Neural progenitor cell (in vitro differentiated cells): Measurements from ENCODE around the gene TLR5. TPM values are rescaled to one million over a fixed set of nuclear protein-coding genes. Genes with fewer than 3 reads are reported as not detected.
A peak's percentile ranks its signal among the peaks of the same experiment; 100 is the strongest.

Experiments
- DNase-seq: peaks from one replicate; pipeline ENCODE4 v3.0.0-alpha.2; 2016; ENCODE audit warnings: low spot score
- H2AFZ ChIP-seq: fragments of 200-600 bp; sonication (generic); replicated peaks from 2 replicates; pipeline ENCODE4 v1.6.1; 2016; ENCODE audit warnings: antibody characterized with exemption
- H3F3A ChIP-seq: fragments of 200-600 bp; sonication (generic); 2 replicates; pipeline ENCODE4 v1.6.1; 2016; ENCODE audit warnings: antibody characterized with exemption, low read depth
- H3K27ac ChIP-seq: fragments of 200-600 bp; sonication (generic); 2 replicates; pipeline ENCODE4 v1.5.1; 2016; ENCODE audit warnings: mild to moderate bottlenecking
- H3K27me3 ChIP-seq: fragments of 200-600 bp; sonication (generic); 2 replicates; pipeline ENCODE4 v1.6.1; 2016; ENCODE audit warnings: mild to moderate bottlenecking, moderate library complexity
- H3K36me3 ChIP-seq: fragments of 200-600 bp; sonication (generic); 2 replicates; pipeline ENCODE4 v1.5.1; 2016
- H3K4me1 ChIP-seq: fragments of 200-600 bp; sonication (generic); 2 replicates; pipeline ENCODE4 v1.6.1; 2016; ENCODE audit warnings: mixed run types
- H3K4me2 ChIP-seq: fragments of 200-600 bp; sonication (generic); 2 replicates; pipeline ENCODE4 v1.6.1; 2016
- H3K4me3 ChIP-seq: fragments of 200-600 bp; sonication (generic); 2 replicates; pipeline ENCODE4 v1.5.1; 2016
- H3K79me2 ChIP-seq: fragments of 200-600 bp; sonication (generic); 2 replicates; pipeline ENCODE4 v1.6.1; 2016; ENCODE audit warnings: low read depth
- H3K9ac ChIP-seq: fragments of 200-600 bp; sonication (generic); 2 replicates; pipeline ENCODE4 v1.6.1; 2016
- H3K9me3 ChIP-seq: fragments of 200-600 bp; sonication (generic); 2 replicates; pipeline ENCODE4 v1.5.1; 2016; ENCODE audit warnings: low read depth
- H4K20me1 ChIP-seq: fragments of 200-600 bp; sonication (generic); 2 replicates; pipeline ENCODE4 v1.6.1; 2016; ENCODE audit warnings: low read depth
- H3K27ac Mint-ChIP-seq: 3 replicates; pipeline ENCODE4 v1.8.0; 2021; ENCODE audit warnings: mixed read lengths
- H3K27me3 Mint-ChIP-seq: 2 replicates; pipeline ENCODE4 v1.8.0; 2022; ENCODE audit warnings: low read depth, mild to moderate bottlenecking, inconsistent platforms, moderate library complexity, mixed read lengths; ENCODE audit not compliant: insufficient read depth
- H3K36me3 Mint-ChIP-seq: 3 replicates; pipeline ENCODE4 v1.8.0; 2021; ENCODE audit warnings: mixed read lengths
- H3K4me1 Mint-ChIP-seq: 3 replicates; pipeline ENCODE4 v1.8.0; 2021; ENCODE audit warnings: mixed read lengths
- H3K4me3 Mint-ChIP-seq: 3 replicates; pipeline ENCODE4 v1.8.0; 2021; ENCODE audit warnings: mild to moderate bottlenecking, moderate library complexity, mixed read lengths
- H3K9me3 Mint-ChIP-seq: 3 replicates; pipeline ENCODE4 v1.8.0; 2020; ENCODE audit warnings: mixed read lengths
- CTCF ChIP-seq: fragments of 200-600 bp; sonication (generic); IDR thresholded peaks from 2 replicates; pipeline ENCODE4 v1.5.1; 2017; ENCODE audit warnings: antibody characterized with exemption, mild to moderate bottlenecking
- EZH2 ChIP-seq: fragments of 200-600 bp; sonication (generic); IDR thresholded peaks from 2 replicates; pipeline ENCODE4 v1.6.1; 2017; ENCODE audit warnings: antibody characterized with exemption, mild to moderate bottlenecking, moderate library complexity
- EZH2phosphoT487 ChIP-seq: fragments of 200-600 bp; sonication (generic); IDR thresholded peaks from 2 replicates; pipeline ENCODE4 v1.6.1; 2017; ENCODE audit warnings: antibody characterized with exemption
- total RNA-seq: library from RNA; depleted of rRNA; stranded (reverse); fragments of >200 nt; gene quantifications from 2 replicates; pipeline ENCODE4 v1.2.3, GENCODE V29; 2015; ENCODE audit warnings: low replicate concordance

TLR5 gene
- total RNA-seq, 1 donor from 2014 or later: 0.30 TPM

GRCh38 chr1:223110952-223111351 is 32.1 kb downstream of the TLR5 start:
- H3K79me2 ChIP-seq: no peaks in the 10 kb centered on the region
- H3K9ac ChIP-seq: no peak overlapping the region
- H3K9me3 ChIP-seq: no peaks in the 10 kb centered on the region
- no peak overlapping the region for H2AFZ ChIP-seq
- no peak overlapping the region for H3K27ac ChIP-seq
- peaks cover 6% of the 10 kb centered on the region for H3K27me3 Mint-ChIP-seq
- no peak overlapping the region for H3K4me3 ChIP-seq
- no peaks in the 10 kb centered on the region for H3K9me3 Mint-ChIP-seq
- H3K27me3 ChIP-seq: no peaks in the 10 kb centered on the region
- no peak overlapping the region for H3K4me2 ChIP-seq
- H3K4me3 Mint-ChIP-seq: no peak overlapping the region
- no peaks in the 10 kb centered on the region for H3K4me1 ChIP-seq
- H3K4me1 Mint-ChIP-seq: peaks cover 8% of the 10 kb centered on the region
- H4K20me1 ChIP-seq: no peaks in the 10 kb centered on the region
- TF ChIP-seq CTCF: no peak
- TF ChIP-seq EZH2phosphoT487: no peak
- no peak for TF ChIP-seq EZH2
- H3K27ac Mint-ChIP-seq: no peak overlapping the region
- no peaks in the 10 kb centered on the region for H3F3A ChIP-seq
- no peak for DNase-seq
- H3K36me3 ChIP-seq: no peaks in the 10 kb centered on the region
- no peaks in the 10 kb centered on the region for H3K36me3 Mint-ChIP-seq

- Mint-ChIP-seq H3K27me3 (peaks cover 6% of the 10 kb centered on the region), H3K27ac (no peak overlapping the region), H3K9me3 (no peaks in the 10 kb centered on the region), H3K4me3 (no peak overlapping the region), H3K36me3 (no peaks in the 10 kb centered on the region), H3K4me1 (peaks cover 8% of the 10 kb centered on the region)
- no peaks in the 10 kb centered on the region for H3F3A ChIP-seq
- no peaks in the 10 kb centered on the region for H3K4me1 ChIP-seq
- H3K9me3 ChIP-seq: no peaks in the 10 kb centered on the region
- no peaks in the 10 kb centered on the region for H3K79me2 ChIP-seq
- H3K36me3 ChIP-seq: no peaks in the 10 kb centered on the region
- no peaks in the 10 kb centered on the region for H4K20me1 ChIP-seq
- H2AFZ ChIP-seq: no peak overlapping the region
- no peak overlapping the region for H3K4me3 ChIP-seq
- no peak overlapping the region for H3K4me2 ChIP-seq
- no peak for TF ChIP-seq CTCF
- TF ChIP-seq EZH2phosphoT487: no peak
- no peak for TF ChIP-seq EZH2
- H3K27ac ChIP-seq: no peak overlapping the region
- no peak overlapping the region for H3K9ac ChIP-seq
- no peaks in the 10 kb centered on the region for H3K27me3 ChIP-seq
- no peak for DNase-seq
Measured at GRCh38 chr1:223109581-223110026, 33.4 kb downstream of the TLR5 start.

GRCh38 chr1:223106856-223107255 is 36.2 kb downstream of the TLR5 start:
- TF ChIP-seq CTCF: no peak
- no peak for TF ChIP-seq EZH2
- TF ChIP-seq EZH2phosphoT487: no peak
- Histone ChIP-seq H3K4me3 (no peak overlapping the region), H3K9me3 (no peaks in the 10 kb centered on the region), H3K36me3 (no peaks in the 10 kb centered on the region), H3F3A (no peaks in the 10 kb centered on the region), H3K9ac (no peak overlapping the region), H3K79me2 (no peaks in the 10 kb centered on the region), H3K27ac (no peak overlapping the region), H3K27me3 (no peaks in the 10 kb centered on the region), H4K20me1 (no peaks in the 10 kb centered on the region), H2AFZ (no peak overlapping the region), H3K4me2 (no peak overlapping the region), H3K4me1 (no peaks in the 10 kb centered on the region)
- H3K4me3 Mint-ChIP-seq: no peak overlapping the region
- no peaks in the 10 kb centered on the region for H3K36me3 Mint-ChIP-seq
- H3K27me3 Mint-ChIP-seq: peaks cover 4% of the 10 kb centered on the region
- H3K9me3 Mint-ChIP-seq: no peaks in the 10 kb centered on the region
- H3K4me1 Mint-ChIP-seq: peaks cover 12% of the 10 kb centered on the region
- peak overlapping the region; percentile 46 for H3K27ac Mint-ChIP-seq
- DNase-seq: no peak
